ENCODE results near the gene CACNA1E.

GRCh38 chr1:181855380-181855779 is 372.1 kb downstream of the CACNA1E start:
- TF ChIP-seq CTCF (IDR thresholded peaks at IDR 0.05): no peak
- TF ChIP-seq EZH2 (IDR thresholded peaks at IDR 0.05; ENCODE audit: borderline replicate concordance, insufficient read depth, low read depth, low read length, poor library complexity, severe bottlenecking): no peak
